HepG2 (cell line): Measurements from ENCODE around the gene ZFYVE27. TPM values are rescaled to one million over a fixed set of nuclear protein-coding genes. Genes with fewer than 3 reads are reported as not detected.
"Not testable (repeated sequence)": the region's sequence is repeated elsewhere in the genome, so short reads cannot be mapped to it uniquely, and the experiment has no call there.

Source experiments
- ATAC-seq: fragments of 200-7000 bp; cut with Tn5 transposase; 3 replicates; pipeline ENCODE4 v1.9.1; 2020; ENCODE audit warnings: mild to moderate bottlenecking, moderate library complexity
- BruUV-seq: library from RNA; stranded (reverse); fragments of 400-500 nt; replicated peaks from 2 replicates; lab custom pipeline; 2021; lab: Mats Ljungman, UMichigan
- CTCF ChIA-PET: fragments of 300-600 bp; formaldehyde crosslinking; extraction: SDS; loops from one replicate; lab custom pipeline; 2021; ENCODE audit warnings: low total read pairs, inconsistent platforms, low intra/inter-chr PET ratio; lab: Yijun Ruan, JAX
- POLR2A ChIA-PET: fragments of 350-600 bp; sonication (Branson Sonifier 250); formaldehyde crosslinking; loops from one replicate; lab custom pipeline; 2020; ENCODE audit warnings: antibody characterized with exemption, inconsistent platforms; lab: Yijun Ruan, JAX
- DNase-seq: peaks from one replicate; pipeline ENCODE4 v3.0.0-alpha.2; 2015; ENCODE audit warnings: low spot score
- FAIRE-seq: peaks from 3 replicates; lab custom pipeline; 2011; peaks lifted over from hg19 to GRCh38; lab: Jason Lieb, UNC
- H2AFZ ChIP-seq: one replicate; pipeline ENCODE4 v1.6.1; 2011; ENCODE audit warnings: low read length, inconsistent platforms
- H3K27ac ChIP-seq: fragments of 300-600 bp; 3 replicates; pipeline ENCODE4 v1.8.0; 2011; ENCODE audit warnings: mixed run types, mild to moderate bottlenecking, mixed read lengths, low read length, inconsistent platforms; ENCODE audit not compliant: insufficient read depth; ENCODE audit errors: extremely low read length
- H3K27me3 ChIP-seq, 2 experiments: fragments of 200-600 bp in 1 of 2; 2 replicates in 1 of 2; 3 replicates in 1 of 2; pipeline versions ENCODE4 v1.6.0 to v1.8.0; 2011; ENCODE audit warnings: low read length in 2 of 2, mild to moderate bottlenecking in 2 of 2, moderate library complexity in 2 of 2, inconsistent platforms in 1 of 2; ENCODE audit not compliant: insufficient read depth in 2 of 2, control insufficient read depth in 1 of 2
- H3K36me3 ChIP-seq, 2 experiments: fragments of 200-600 bp in 1 of 2; replicated peaks in 1 of 2; 2 replicates in 1 of 2; 3 replicates in 1 of 2; pipeline versions ENCODE4 v1.5.1 to v1.8.0; 2011; ENCODE audit warnings: low read length in 2 of 2, inconsistent platforms in 1 of 2; ENCODE audit not compliant: insufficient read depth in 2 of 2, control insufficient read depth in 1 of 2
- H3K4me1 ChIP-seq: 2 replicates; pipeline ENCODE4 v1.5.1; 2012; ENCODE audit warnings: low read length, inconsistent platforms; ENCODE audit not compliant: insufficient read depth
- H3K4me2 ChIP-seq: 2 replicates; pipeline ENCODE4 v1.6.0; 2011; ENCODE audit warnings: low read depth, low read length, inconsistent platforms
- H3K4me3 ChIP-seq, 3 experiments: fragments of 200-600 bp in 1 of 3; sonication (generic), shearing (Covaris generic) in 1 of 3; replicated peaks in 1 of 3; 2 replicates each; pipeline ENCODE4 v1.5.1; 2011 to 2016; ENCODE audit warnings: low read length in 3 of 3, inconsistent platforms in 2 of 3, low read depth in 2 of 3, mild to moderate bottlenecking in 2 of 3, control low read depth in 1 of 3, mixed read lengths in 1 of 3; ENCODE audit not compliant: insufficient read depth in 1 of 3
- H3K79me2 ChIP-seq: one replicate; pipeline ENCODE4 v1.6.1; 2011; ENCODE audit warnings: low read length, inconsistent platforms; ENCODE audit not compliant: insufficient read depth
- H3K9ac ChIP-seq: 2 replicates; pipeline ENCODE4 v1.6.0; 2011; ENCODE audit warnings: mild to moderate bottlenecking, low read depth, low read length, inconsistent platforms; ENCODE audit not compliant: insufficient read depth
- H3K9me3 ChIP-seq: 2 replicates; pipeline ENCODE4 v1.5.1; 2012; ENCODE audit warnings: mild to moderate bottlenecking, low read length
- H4K20me1 ChIP-seq: 2 replicates; pipeline ENCODE4 v1.6.0; 2011; ENCODE audit warnings: inconsistent platforms, mild to moderate bottlenecking, low read length, moderate library complexity; ENCODE audit not compliant: insufficient read depth
- CREB1 ChIP-seq, 2 experiments: fragments of 450-650 bp in 1 of 2; IDR thresholded peaks; 2 replicates each; pipeline ENCODE4 v1.6.1; 2016 to 2017; ENCODE audit warnings: control low read depth in 1 of 2, mild to moderate bottlenecking in 1 of 2, missing compliant biosample characterization in 1 of 2, missing genetic modification characterization in 1 of 2
- ELF3 ChIP-seq: IDR thresholded peaks from 2 replicates; pipeline ENCODE4 v1.6.1; 2016; ENCODE audit warnings: missing genetic modification reagents, missing compliant biosample characterization
- MAFG ChIP-seq: sonication (generic); formaldehyde crosslinking; IDR thresholded peaks from 2 replicates; pipeline ENCODE4 v1.5.1; 2020; ENCODE audit warnings: mild to moderate bottlenecking, missing genetic modification reagents
- PITX1 ChIP-seq: sonication (generic); formaldehyde crosslinking; IDR thresholded peaks from 2 replicates; pipeline ENCODE4 v1.5.1; 2020; ENCODE audit warnings: mild to moderate bottlenecking, missing genetic modification reagents
- SMC3 ChIP-seq: IDR thresholded peaks from 2 replicates; pipeline ENCODE4 v1.6.1; 2011; ENCODE audit warnings: low read length, improper control_type of control experiment
- ZFP36 ChIP-seq: fragments of 150-350 bp; IDR thresholded peaks from 2 replicates; pipeline ENCODE4 v1.6.1; 2018; ENCODE audit warnings: borderline replicate concordance, low read length, low read depth; ENCODE audit not compliant: partially characterized antibody
- WGBS: methylation state at CpG from one replicate; pipeline ENCODE4 v1.1.6; 2017; ENCODE audit warnings: low lambda C conversion rate; 5-methylcytosine and 5-hydroxymethylcytosine counted together
- in situ Hi-C: cut with HindIII; loops from 2 replicates; pipeline ENCODE4 v1.10.0; 2017; ENCODE audit warnings: low pct_unique_long_range_greater_than_20kb; ENCODE audit not compliant: extremely low pct_ligation_motif_present
- intact Hi-C: fragments of 100-400 bp; cut with micrococcal nuclease; formaldehyde crosslinking; loops from one replicate; pipeline ENCODE4 v1.10.0; 2022; ENCODE audit not compliant: unreplicated experiment
- polyA plus RNA-seq, 8 experiments: library from polyadenylated mRNA; depleted of rRNA in 3 of 8; stranded (reverse) in 7 of 8; unstranded in 1 of 8; fragments of >200 nt; fragmentation: Illumina TruSeq in 4 of 8; extraction: Trizol in 4 of 8; gene quantifications; 2 replicates each; pipeline versions ENCODE4 v1.2.1 to v1.2.3, GENCODE V29; 2011 to 2016; ENCODE audit warnings: low read depth in 4 of 8, missing spikeins in 1 of 8, mixed read lengths in 1 of 8; ENCODE audit not compliant: insufficient read depth in 1 of 8
- total RNA-seq, 5 experiments: library from RNA; depleted of rRNA; stranded (reverse); fragments of >200 nt; fragmentation: Illumina TruSeq; extraction: Trizol; gene quantifications; 2 replicates each; pipeline ENCODE4 v1.2.3, GENCODE V29; 2016; ENCODE audit warnings: low read depth in 1 of 5
- TF ChIP-seq, protein P1 (sequence below): IDR thresholded peaks from 2 replicates; pipeline ENCODE4 v1.6.1; 2016; ENCODE audit warnings: missing biosample characterization, missing genetic modification reagents, low read depth
- TF ChIP-seq, protein P2 (sequence below): sonication (generic); formaldehyde crosslinking; conservative IDR thresholded peaks from 2 replicates; pipeline ENCODE4 v1.4.0; 2020; ENCODE audit warnings: mild to moderate bottlenecking, missing genetic modification reagents, moderate library complexity
- TF ChIP-seq, protein P3 (sequence below): sonication (generic); IDR thresholded peaks from 2 replicates; pipeline ENCODE4 v1.6.1; 2016; ENCODE audit warnings: low read depth, borderline replicate concordance

ZFYVE27 gene
- total and polyA plus RNA-seq, 2 of the 13 experiments (the other 11 are each of a cell fraction or from before 2014, with no cell fraction given) = 19.7 to 20.5 TPM

DNA sequence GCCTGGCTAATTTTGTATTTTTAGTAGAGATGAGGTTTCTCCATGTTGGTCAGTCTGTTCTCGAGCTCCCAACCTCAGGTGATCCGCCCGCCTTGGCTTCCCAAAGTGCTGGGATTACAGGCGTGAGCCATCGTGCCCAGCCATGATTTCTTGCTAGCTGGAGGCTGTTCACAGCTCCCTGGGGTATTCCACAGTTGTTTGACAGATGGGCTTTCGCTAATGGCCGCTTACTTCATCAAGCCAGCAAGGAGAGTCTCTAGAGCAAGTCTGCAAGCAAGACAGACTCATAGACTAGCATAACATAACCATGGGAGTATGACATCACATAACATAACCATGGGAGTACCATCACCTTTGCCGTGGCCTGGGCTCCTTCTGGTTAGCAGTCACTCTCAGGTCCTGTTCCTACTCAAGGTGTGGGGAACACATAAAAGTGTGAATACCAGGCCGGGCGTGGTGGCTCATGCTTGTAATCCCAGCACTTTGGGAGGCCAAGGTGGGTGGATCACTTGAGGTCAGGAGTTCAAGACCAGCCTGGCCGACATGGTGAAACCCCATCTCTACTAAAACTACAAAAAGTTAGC is 38.8 kb upstream of the ZFYVE27 start:
- intact Hi-C loops; H3K4me2 ChIP-seq; in situ Hi-C loops; H3K36me3 ChIP-seq; H3K27me3 ChIP-seq; H3K9me3 ChIP-seq; H3K9ac ChIP-seq; DNase-seq; H4K20me1 ChIP-seq; ATAC-seq; H3K27ac ChIP-seq; H2AFZ ChIP-seq; CTCF ChIA-PET; H3K79me2 ChIP-seq; H3K4me3 ChIP-seq; BruUV-seq; FAIRE-seq; TF ChIP-seq CREB1 (CRISPR knock-in tag; IDR thresholded peaks at IDR 0.05): not testable (repeated sequence)
- peak; percentile 27; the same call in 1 of the 2 replicates for TF ChIP-seq CREB1 (IDR thresholded peaks at IDR 0.05)
- peaks cover 32% of the 10 kb centered on the region for H3K4me1 ChIP-seq
- POLR2A ChIA-PET = interaction anchor here (1.1 to 3.9 kb wide), 3 partner anchors 11 to 22 kb away, joined by 3 to 19 read pairs (median 3); partner anchors contain the start of gene AVPI1
- WGBS = 69% methylated on average over 10 of the region's 11 CpGs

DNA sequence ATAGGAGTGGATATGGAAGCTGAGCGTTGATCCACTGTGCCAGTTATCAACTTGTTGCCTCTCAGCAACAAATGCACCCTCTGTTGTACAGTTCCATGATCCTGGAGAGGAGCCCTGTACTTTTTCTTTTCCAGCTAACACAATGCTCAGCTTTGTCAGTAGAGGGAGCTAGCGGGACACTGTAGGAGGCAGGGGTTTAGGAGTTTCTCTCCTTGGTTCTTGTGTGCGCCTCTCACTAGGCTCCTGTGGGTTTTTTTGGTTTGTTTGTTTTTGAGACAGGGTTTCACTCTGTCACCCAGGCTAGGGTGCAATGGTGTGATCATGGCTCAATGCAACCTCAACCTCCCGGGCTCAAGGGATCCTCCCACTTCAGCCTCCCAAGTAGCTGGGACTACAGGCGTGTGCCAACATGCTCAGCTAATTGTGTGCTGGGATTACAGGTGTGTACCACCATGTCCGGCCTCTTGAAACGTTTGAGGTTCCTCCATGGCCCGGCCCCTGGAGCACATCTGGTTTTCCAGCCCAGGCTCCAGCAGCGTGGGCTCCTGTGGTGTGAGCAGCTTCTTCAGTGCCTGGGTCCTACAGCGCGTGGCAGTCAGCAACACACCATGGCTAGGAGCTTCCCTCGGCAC is 35.4 kb upstream of the ZFYVE27 start:
- peak overlapping the region; percentile 44 for H2AFZ ChIP-seq
- H3K4me1 ChIP-seq = peaks cover 49% of the 10 kb centered on the region
- POLR2A ChIA-PET = interaction anchor here (1.0 to 1.8 kb wide), 6 partner anchors 12 to 35 kb away, joined by 3 to 17 read pairs (median 4); partner anchors contain the start of genes AVPI1 and ZFYVE27
- 26% methylated on average over 6 of the region's 12 CpGs for WGBS
- no peaks in the 10 kb centered on the region for H3K36me3 ChIP-seq
- H3K27me3 ChIP-seq = no peaks in the 10 kb centered on the region
- H3K4me2 ChIP-seq = peak overlapping the region; percentile 49
- no TSS peak for BruUV-seq
- H3K9me3 ChIP-seq = no peaks in the 10 kb centered on the region
- no peaks in the 10 kb centered on the region for H4K20me1 ChIP-seq
- DNase-seq = peak; percentile 70
- no peaks in the 10 kb centered on the region for H3K79me2 ChIP-seq
- no peak overlapping the region for H3K4me3 ChIP-seq
- in situ Hi-C loops = loop anchor here (5.0 kb wide), 1 partner anchor 36 kb away; the partner anchor contains the start of gene ZFYVE27
- no peak overlapping the region for H3K9ac ChIP-seq
- CTCF ChIA-PET = interaction anchor here (0.6 to 2.2 kb wide), 5 partner anchors 16 to 58 kb away, joined by 3 to 18 read pairs (median 6); no protein-coding TSS in a partner anchor
- no peak overlapping the region for H3K27ac ChIP-seq
- ATAC-seq = peak; percentile 90
- intact Hi-C loops = loop anchor here (1.0 kb wide), 2 partner anchors 16 to 25 kb away; no protein-coding TSS in a partner anchor
- FAIRE-seq = peak; percentile 97
- 0 out of 2 replicates have a peak, but pooled peaks have one; percentile 16 for TF ChIP-seq PITX1 (CRISPR knock-in tag)
- TF ChIP-seq MAFG (CRISPR knock-in tag) = no peak
- no peak for TF ChIP-seq ZFP36
- TF ChIP-seq, protein P1, sequence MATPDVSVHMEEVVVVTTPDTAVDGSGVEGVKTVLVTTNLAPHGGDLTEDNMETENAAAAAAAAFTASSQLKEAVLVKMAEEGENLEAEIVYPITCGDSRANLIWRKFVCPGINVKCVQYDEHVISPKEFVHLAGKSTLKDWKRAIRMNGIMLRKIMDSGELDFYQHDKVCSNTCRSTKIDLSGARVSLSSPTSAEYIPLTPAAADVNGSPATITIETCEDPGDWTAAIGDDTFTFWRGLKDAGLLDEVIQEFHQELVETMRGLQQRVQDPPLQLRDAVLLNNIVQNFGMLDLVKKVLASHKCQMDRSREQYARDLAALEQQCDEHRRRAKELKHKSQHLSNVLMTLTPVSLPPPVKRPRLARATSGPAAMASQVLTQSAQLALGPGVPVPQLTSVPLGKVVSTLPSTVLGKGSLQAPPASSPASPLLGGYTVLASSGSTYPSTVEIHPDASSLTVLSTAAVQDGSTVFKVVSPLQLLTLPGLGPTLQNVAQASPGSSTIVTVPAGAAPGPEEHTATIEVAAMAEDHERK (CRISPR knock-in tag) = no peak
- TF ChIP-seq, protein P2, sequence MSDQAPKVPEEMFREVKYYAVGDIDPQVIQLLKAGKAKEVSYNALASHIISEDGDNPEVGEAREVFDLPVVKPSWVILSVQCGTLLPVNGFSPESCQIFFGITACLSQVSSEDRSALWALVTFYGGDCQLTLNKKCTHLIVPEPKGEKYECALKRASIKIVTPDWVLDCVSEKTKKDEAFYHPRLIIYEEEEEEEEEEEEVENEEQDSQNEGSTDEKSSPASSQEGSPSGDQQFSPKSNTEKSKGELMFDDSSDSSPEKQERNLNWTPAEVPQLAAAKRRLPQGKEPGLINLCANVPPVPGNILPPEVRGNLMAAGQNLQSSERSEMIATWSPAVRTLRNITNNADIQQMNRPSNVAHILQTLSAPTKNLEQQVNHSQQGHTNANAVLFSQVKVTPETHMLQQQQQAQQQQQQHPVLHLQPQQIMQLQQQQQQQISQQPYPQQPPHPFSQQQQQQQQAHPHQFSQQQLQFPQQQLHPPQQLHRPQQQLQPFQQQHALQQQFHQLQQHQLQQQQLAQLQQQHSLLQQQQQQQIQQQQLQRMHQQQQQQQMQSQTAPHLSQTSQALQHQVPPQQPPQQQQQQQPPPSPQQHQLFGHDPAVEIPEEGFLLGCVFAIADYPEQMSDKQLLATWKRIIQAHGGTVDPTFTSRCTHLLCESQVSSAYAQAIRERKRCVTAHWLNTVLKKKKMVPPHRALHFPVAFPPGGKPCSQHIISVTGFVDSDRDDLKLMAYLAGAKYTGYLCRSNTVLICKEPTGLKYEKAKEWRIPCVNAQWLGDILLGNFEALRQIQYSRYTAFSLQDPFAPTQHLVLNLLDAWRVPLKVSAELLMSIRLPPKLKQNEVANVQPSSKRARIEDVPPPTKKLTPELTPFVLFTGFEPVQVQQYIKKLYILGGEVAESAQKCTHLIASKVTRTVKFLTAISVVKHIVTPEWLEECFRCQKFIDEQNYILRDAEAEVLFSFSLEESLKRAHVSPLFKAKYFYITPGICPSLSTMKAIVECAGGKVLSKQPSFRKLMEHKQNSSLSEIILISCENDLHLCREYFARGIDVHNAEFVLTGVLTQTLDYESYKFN (CRISPR knock-in tag) = no peak
- 0 out of 2 replicates have a peak, but pooled peaks have one; percentile 23 for TF ChIP-seq ELF3
- TF ChIP-seq, protein P3, sequence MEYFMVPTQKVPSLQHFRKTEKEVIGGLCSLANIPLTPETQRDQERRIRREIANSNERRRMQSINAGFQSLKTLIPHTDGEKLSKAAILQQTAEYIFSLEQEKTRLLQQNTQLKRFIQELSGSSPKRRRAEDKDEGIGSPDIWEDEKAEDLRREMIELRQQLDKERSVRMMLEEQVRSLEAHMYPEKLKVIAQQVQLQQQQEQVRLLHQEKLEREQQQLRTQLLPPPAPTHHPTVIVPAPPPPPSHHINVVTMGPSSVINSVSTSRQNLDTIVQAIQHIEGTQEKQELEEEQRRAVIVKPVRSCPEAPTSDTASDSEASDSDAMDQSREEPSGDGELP = no peak
- TF ChIP-seq SMC3 = peak; percentile 92
